ENCODE data around the gene BMAL2.

- TF ChIP-seq, protein P1, sequence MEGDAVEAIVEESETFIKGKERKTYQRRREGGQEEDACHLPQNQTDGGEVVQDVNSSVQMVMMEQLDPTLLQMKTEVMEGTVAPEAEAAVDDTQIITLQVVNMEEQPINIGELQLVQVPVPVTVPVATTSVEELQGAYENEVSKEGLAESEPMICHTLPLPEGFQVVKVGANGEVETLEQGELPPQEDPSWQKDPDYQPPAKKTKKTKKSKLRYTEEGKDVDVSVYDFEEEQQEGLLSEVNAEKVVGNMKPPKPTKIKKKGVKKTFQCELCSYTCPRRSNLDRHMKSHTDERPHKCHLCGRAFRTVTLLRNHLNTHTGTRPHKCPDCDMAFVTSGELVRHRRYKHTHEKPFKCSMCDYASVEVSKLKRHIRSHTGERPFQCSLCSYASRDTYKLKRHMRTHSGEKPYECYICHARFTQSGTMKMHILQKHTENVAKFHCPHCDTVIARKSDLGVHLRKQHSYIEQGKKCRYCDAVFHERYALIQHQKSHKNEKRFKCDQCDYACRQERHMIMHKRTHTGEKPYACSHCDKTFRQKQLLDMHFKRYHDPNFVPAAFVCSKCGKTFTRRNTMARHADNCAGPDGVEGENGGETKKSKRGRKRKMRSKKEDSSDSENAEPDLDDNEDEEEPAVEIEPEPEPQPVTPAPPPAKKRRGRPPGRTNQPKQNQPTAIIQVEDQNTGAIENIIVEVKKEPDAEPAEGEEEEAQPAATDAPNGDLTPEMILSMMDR (IDR thresholded peaks at IDR 0.05), result no peak
- TF ChIP-seq POLR2A (IDR thresholded peaks at IDR 0.05) (no peak), POLR2AphosphoS5 (IDR thresholded peaks at IDR 0.05) (no peak)
These were observed 28.7 kb downstream of the BMAL2 start for GRCh38 chr12:27361372-27361771.
